ENCODE measurements around the gene SPAG6. TPM values are rescaled to one million over a fixed set of nuclear protein-coding genes. Genes with fewer than 3 reads are reported as not detected.

Gene SPAG6
- total and polyA plus RNA-seq, 9 of the 15 experiments (the other 6 are each of a cell fraction or from before 2014, with no cell fraction given): 3.5 to 23.1 (median 11.8) TPM

GRCh38 chr10:22305721-22306120 lies 39.6 kb upstream of the SPAG6 start:
- Histone ChIP-seq H3K36me3 (ENCODE audit: control insufficient read depth, insufficient read depth, low read length) (no peaks in the 10 kb centered on the region), H3K4me1 (replicated peaks in 1 of 2; ENCODE audit: control insufficient read depth in 2 of 2, insufficient read depth in 2 of 2, low read length in 2 of 2) (peaks cover 0 to 2% of the 10 kb centered on the region in 2 experiments; a peak in 4 of 5 replicates), H3K4me2 (ENCODE audit: insufficient read depth, low read length) (no peak overlapping the region), H3K9me3 (replicated peaks; ENCODE audit: control insufficient read depth, insufficient read depth, low read depth, low read length) (no peaks in the 10 kb centered on the region), H2AFZ (ENCODE audit: low read depth, low read length) (no peak overlapping the region), H3K27ac (ENCODE audit: extremely low read depth, low read depth, low read length) (no peak overlapping the region), H3K4me3 (no peak overlapping the region), H4K20me1 (replicated peaks; ENCODE audit: control insufficient read depth, insufficient read depth, low read length) (no peaks in the 10 kb centered on the region), H3K27me3 (ENCODE audit: control insufficient read depth in 2 of 2, insufficient read depth in 2 of 2, low read length in 2 of 2) (no peaks in the 10 kb centered on the region), H3K79me2 (ENCODE audit: control insufficient read depth, insufficient read depth, low read length) (no peaks in the 10 kb centered on the region), H3K9ac (ENCODE audit: insufficient read depth in 1 of 2, low read depth in 2 of 2, low read length in 2 of 2) (no peak overlapping the region), H3K9me1 (ENCODE audit: control insufficient read depth, insufficient read depth, low read length) (no peaks in the 10 kb centered on the region)
- DNase-seq (ENCODE audit: extremely low read depth in 1 of 4, low spot score in 3 of 4): no peak
- no peak for ATAC-seq
- CTCF ChIA-PET (ENCODE audit: low intra/inter-chr PET ratio): no interaction called here
- intact Hi-C loops (cut with micrococcal nuclease) (no loop called here), in situ Hi-C loops (cut with MboI) (no loop called here)
- no TSS peak for BruUV-seq (replicated peaks)
- TF ChIP-seq RNF219 (CRISPR knock-in tag; IDR thresholded peaks at IDR 0.05): no peak
- no peak for TF ChIP-seq FUS (optimal IDR thresholded peaks at IDR 0.05; ENCODE audit: low read depth, low read length)
- no peak for TF ChIP-seq YY1 (IDR thresholded peaks at IDR 0.05; ENCODE audit: borderline replicate concordance in 1 of 3, control insufficient read depth in 1 of 3, extremely low read depth in 1 of 3, insufficient read depth in 3 of 3, insufficient read length in 1 of 3, insufficient replicate concordance in 2 of 3, low read depth in 1 of 3, low read length in 2 of 3)
- no peak for TF ChIP-seq ESRRA (IDR thresholded peaks at IDR 0.05; ENCODE audit: borderline replicate concordance, low read depth)
- no peak for TF ChIP-seq ZBTB12 (CRISPR knock-in tag; IDR thresholded peaks at IDR 0.05)
- no peak for TF ChIP-seq NR3C1 (CRISPR knock-in tag; IDR thresholded peaks at IDR 0.05)
- 68% methylated on average over 2 of the region's 2 CpGs for WGBS (ENCODE audit: insufficient coverage, low coverage, missing lambda C conversion rate)
- POLR2A ChIA-PET: no interaction called here
- FAIRE-seq: no peak
